Ovary (tissue), 9 donors: ENCODE measurements around the gene TNP2. TPM values are rescaled to one million over a fixed set of nuclear protein-coding genes. Genes with fewer than 3 reads are reported as not detected.

Experiments used
- DNase-seq, 5 donors: peaks; one replicate each; pipeline ENCODE4 v3.0.0-alpha.2; 2019 to 2020
- H3K27ac ChIP-seq, 2 donors: fragments of 200-600 bp; one replicate each; pipeline versions ENCODE4 v1.5.1 to v1.8.0; 2019 to 2022
- H3K27me3 ChIP-seq: fragments of 200-600 bp; one replicate; pipeline ENCODE4 v1.8.0; 2022
- H3K36me3 ChIP-seq: fragments of 200-600 bp; sonication (generic); one replicate; pipeline ENCODE4 v1.5.1; 2019
- H3K4me1 ChIP-seq: one replicate; pipeline ENCODE4 v1.8.1; 2013; ENCODE audit warnings: mild to moderate bottlenecking, moderate library complexity; ENCODE audit not compliant: insufficient read depth
- H3K4me3 ChIP-seq: fragments of 200-600 bp; sonication (generic); one replicate; pipeline ENCODE4 v1.5.1; 2017
- H3K9me3 ChIP-seq, 2 donors: fragments of 200-600 bp in 1 of 2; sonication (generic) in 1 of 2; one replicate each; pipeline versions ENCODE4 v1.5.1 to v1.8.1; 2013 to 2019; ENCODE audit warnings: mild to moderate bottlenecking in 1 of 2, moderate library complexity in 1 of 2
- EP300 ChIP-seq: sonication (generic); formaldehyde crosslinking; IDR thresholded peaks from one replicate; pipeline ENCODE4 v1.6.1; 2017; ENCODE audit warnings: antibody characterized with exemption
- POLR2A ChIP-seq: fragments of 450-650 bp; IDR thresholded peaks from one replicate; pipeline ENCODE4 v1.6.1; 2017; ENCODE audit warnings: antibody characterized with exemption, mild to moderate bottlenecking, moderate library complexity
- WGBS, 3 donors: extraction: QIAGEN DNeasy Blood & Tissue Kit in 1 of 3; methylation state at CpG; one replicate each; pipeline versions ENCODE4 v1.1.5 to v1.1.7; 2013 to 2017; 5-methylcytosine and 5-hydroxymethylcytosine counted together
- intact Hi-C, 4 donors: fragments of 100-400 bp; cut with DNase I; formaldehyde crosslinking; loops; one replicate each; pipeline versions ENCODE4 v1.11.0 to v1.15.1; 2022 to 2023
- polyA plus RNA-seq, 2 donors: library from polyadenylated mRNA; stranded (reverse); fragments of 200-250 nt in 1 of 2; fragments of 350-450 nt in 1 of 2; fragmentation: Illumina TruSeq in 1 of 2; extraction: RNeasy Lipid Tissue Mini Kit (QIAGEN cat#74804) in 1 of 2; gene quantifications; one replicate each; pipeline ENCODE4 v1.2.3, GENCODE V29; 2013 to 2014
- total RNA-seq, 7 donors: library from RNA; depleted of rRNA in 2 of 7; stranded (reverse); fragments of >200 nt in 2 of 7; fragmentation: NEBNext Ultra II Directional in 3 of 7; extraction: Animal tissue kit (Norgen Biotek cat#: 25700) in 3 of 7; gene quantifications; one replicate each; pipeline versions ENCODE4 v1.1.0 to v1.2.4, GENCODE V29; 2016 to 2023
- TF ChIP-seq, protein P1 (sequence below), 3 donors: fragments of 450-650 bp in 2 of 3; fragments of 200-600 bp in 1 of 3; IDR thresholded peaks; one replicate each; pipeline versions ENCODE4 v1.5.1 to v1.8.0; 2016 to 2022; ENCODE audit warnings: antibody characterized with exemption in 3 of 3, mild to moderate bottlenecking in 1 of 3
- donor health status: DM: no; HTN: no; CAD: no; lungs with moderate emphysema.
- donor health status: DM: no; HTN: no; CAD: no.
- donor health status: Bipolar disorder and iron deficiency.
- donor health status: DM: yes; HTN: yes; CAD: no.
- donor health status: DM: no; HTN: no; CAD: no.
- donor health status: DM: yes; HTN: yes; CAD: no.

The TNP2 gene
- total and polyA plus RNA-seq, 9 donors, result not detected

DNA sequence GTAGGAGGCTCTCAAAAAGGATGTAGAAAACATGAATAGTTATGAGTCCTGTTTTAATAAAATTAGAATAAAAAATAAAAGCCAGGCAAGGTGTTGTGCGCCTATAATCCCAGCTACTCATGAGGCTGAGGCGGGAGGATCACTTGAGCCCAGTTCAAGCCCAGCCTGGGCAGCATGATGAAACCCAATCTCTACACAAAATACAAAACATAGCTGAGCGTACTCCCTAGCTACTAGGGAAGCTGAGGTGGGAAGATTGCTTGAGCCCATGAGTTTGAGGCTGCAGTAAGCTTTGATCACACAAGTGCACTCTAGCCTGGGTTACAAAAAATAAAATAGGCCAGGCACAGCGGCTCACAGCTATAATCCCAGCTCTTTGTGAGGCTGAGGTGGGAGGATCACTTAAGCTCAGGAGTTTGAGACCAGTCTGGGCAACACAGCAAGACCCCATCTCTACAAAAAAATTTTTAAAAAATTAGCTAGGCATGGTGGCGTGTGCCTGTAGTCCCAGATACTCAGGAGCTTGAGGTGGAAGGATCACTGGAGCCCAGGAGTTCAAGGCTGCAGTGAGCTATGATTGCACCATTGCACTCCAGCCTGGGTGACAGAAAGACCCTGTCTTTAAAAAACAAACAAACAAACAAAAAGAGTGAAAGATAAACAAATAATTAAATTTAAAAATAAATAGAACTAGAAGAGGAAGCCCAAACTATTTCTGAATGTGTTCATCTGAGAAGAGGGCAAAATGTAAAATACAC lies 29.2 kb upstream of the TNP2 start:
- peak overlapping the region in 1 of 2 donors; percentile 5 for H3K27ac ChIP-seq
- 56 to 61% (median 58%) methylated on average over 5 of the region's 5 CpGs for WGBS, 3 donors
- no peaks in the 10 kb centered on the region for H3K36me3 ChIP-seq
- no peaks in the 10 kb centered on the region for H3K27me3 ChIP-seq
- no peak for TF ChIP-seq POLR2A
- TF ChIP-seq, protein P1, sequence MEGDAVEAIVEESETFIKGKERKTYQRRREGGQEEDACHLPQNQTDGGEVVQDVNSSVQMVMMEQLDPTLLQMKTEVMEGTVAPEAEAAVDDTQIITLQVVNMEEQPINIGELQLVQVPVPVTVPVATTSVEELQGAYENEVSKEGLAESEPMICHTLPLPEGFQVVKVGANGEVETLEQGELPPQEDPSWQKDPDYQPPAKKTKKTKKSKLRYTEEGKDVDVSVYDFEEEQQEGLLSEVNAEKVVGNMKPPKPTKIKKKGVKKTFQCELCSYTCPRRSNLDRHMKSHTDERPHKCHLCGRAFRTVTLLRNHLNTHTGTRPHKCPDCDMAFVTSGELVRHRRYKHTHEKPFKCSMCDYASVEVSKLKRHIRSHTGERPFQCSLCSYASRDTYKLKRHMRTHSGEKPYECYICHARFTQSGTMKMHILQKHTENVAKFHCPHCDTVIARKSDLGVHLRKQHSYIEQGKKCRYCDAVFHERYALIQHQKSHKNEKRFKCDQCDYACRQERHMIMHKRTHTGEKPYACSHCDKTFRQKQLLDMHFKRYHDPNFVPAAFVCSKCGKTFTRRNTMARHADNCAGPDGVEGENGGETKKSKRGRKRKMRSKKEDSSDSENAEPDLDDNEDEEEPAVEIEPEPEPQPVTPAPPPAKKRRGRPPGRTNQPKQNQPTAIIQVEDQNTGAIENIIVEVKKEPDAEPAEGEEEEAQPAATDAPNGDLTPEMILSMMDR (IDR thresholded peaks at IDR 0.05), result no peak
- no peak for TF ChIP-seq EP300
- no peak for DNase-seq
- peaks cover 4% of the 10 kb centered on the region for H3K4me1 ChIP-seq
- no peaks in the 10 kb centered on the region for H3K9me3 ChIP-seq
- intact Hi-C loops, result no loop called here
- H3K4me3 ChIP-seq, result no peak overlapping the region

DNA sequence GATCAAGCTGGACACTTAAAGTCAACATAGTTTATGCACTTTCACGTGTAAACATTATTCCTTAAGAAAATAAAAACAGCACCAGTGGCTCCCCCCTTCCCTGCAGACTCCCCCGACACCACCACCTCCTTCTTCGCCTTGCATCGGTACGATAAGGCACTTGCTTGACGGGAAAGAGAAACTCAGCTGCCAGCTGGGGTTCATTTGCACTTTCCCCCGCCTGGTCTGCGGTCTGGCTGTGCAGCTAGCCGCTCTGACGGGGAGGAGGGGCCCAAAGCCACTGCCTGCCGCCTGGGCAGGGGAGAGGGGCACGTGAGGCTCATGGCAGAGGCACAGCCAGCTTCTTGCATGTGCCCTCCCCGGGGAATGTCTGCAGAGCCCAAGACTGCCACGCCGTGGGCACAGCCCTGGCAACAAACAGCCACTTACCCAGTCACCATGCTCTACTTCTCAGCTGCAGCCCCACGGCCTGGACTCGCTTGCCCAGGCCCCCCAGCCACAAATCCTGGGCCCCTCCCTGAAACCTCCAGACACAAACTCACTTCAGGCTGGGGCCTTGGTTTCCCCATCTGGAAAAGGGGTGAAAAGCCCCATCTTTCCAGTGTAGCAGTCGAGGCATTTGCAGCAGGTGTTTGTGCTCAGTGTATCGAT lies 28.5 kb upstream of the TNP2 start:
- no peaks in the 10 kb centered on the region for H3K36me3 ChIP-seq
- TF ChIP-seq POLR2A (no peak), EP300 (no peak)
- TF ChIP-seq, protein P1 (IDR thresholded peaks at IDR 0.05), result no peak
- WGBS, 3 donors, result 3 to 7% (median 4%) methylated on average over 19 of the region's 19 CpGs
- H3K4me1 ChIP-seq, result peaks cover 4% of the 10 kb centered on the region
- intact Hi-C loops, result no loop called here
- DNase-seq, result peak; percentile 53 to 73 (median 63)
- peak overlapping the region; percentile 23 for H3K4me3 ChIP-seq
- H3K27me3 ChIP-seq, result no peaks in the 10 kb centered on the region
- peak overlapping the region in 1 of 2 donors; percentile 5 for H3K27ac ChIP-seq
- H3K9me3 ChIP-seq, result no peaks in the 10 kb centered on the region

DNA sequence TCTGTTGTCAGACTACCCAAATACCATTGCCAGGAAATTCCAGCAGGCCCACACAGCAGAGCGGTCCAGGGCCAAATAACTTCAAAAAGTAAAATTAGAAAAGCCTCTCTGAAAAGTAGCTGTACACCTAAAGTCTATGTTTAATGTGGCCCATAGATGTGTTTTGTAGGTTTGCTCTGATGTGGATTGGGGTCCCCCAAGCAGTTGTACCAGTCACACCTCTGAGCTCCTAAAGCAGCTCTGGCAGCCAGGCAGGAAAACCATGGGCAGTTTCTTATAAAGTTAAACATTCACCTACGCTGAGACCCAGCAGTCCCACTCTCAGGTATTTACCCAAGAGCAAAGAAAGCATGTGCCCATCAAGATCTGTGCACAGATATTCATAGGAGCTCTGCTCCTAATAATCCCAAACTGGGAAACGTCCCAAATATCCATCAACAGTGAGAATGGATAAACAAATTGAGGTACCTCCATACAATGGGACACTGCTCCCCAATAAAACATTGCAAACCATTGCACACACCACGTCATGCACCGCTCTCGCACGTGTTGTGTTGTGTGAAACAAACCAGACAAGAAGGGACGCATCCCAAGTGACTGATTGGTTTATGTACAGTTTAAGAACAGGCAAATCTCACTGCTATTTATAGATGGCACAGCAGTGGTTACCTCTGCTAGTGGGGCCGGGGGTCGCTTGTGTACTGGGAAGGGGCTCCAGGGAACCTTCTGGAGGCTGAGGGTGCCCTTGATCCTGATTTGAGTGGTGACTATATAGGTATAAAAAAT lies 27.8 kb upstream of the TNP2 start:
- Histone ChIP-seq H3K9me3 (no peaks in the 10 kb centered on the region), H3K27me3 (no peaks in the 10 kb centered on the region), H3K4me1 (peaks cover 4% of the 10 kb centered on the region), H3K27ac (peak overlapping the region in 1 of 2 donors; percentile 9), H3K36me3 (no peaks in the 10 kb centered on the region), H3K4me3 (peak overlapping the region; percentile 23)
- TF ChIP-seq POLR2A (no peak), EP300 (no peak)
- TF ChIP-seq, protein P1 (IDR thresholded peaks at IDR 0.05), result no peak
- intact Hi-C loops, result no loop called here
- DNase-seq, result no peak
- 24 to 35% (median 33%) methylated on average over 10 of the region's 10 CpGs for WGBS, 3 donors

DNA sequence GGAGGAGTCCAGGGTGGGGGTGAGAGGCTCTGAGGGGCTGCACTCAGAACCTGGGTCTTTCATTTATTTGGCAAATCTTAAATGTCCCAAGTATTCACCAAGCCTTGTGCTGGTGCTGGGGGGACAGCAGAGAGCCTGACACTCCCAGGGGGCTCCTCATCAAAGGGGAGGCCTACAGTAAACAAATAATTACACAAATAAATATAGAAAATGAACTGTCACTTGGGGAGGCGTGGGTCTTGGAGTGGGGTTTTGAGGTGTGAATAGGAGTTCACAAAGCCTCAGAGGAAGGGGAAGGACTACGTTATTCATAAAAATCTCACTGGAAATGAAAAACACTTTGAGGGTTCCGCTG lies 27.2 kb upstream of the TNP2 start:
- H3K9me3 ChIP-seq, result no peaks in the 10 kb centered on the region
- WGBS, 3 donors, result 38 to 60% (median 58%) methylated on average over 3 of the region's 3 CpGs
- no peak overlapping the region for H3K27ac ChIP-seq
- H3K4me3 ChIP-seq, result no peak overlapping the region
- no peak for DNase-seq
- H3K27me3 ChIP-seq, result no peaks in the 10 kb centered on the region
- intact Hi-C loops, result no loop called here
- H3K36me3 ChIP-seq, result no peaks in the 10 kb centered on the region
- H3K4me1 ChIP-seq, result peaks cover 4% of the 10 kb centered on the region
- TF ChIP-seq POLR2A (no peak), EP300 (no peak)
